GM18520 (cell line): ENCODE results near the gene SLC25A27.

Experiments
- ATAC-seq: cut with Tn5 transposase; IDR thresholded peaks from one replicate; pipeline ENCODE4 v1.9.1; 2021; ENCODE audit not compliant: unreplicated experiment

The SLC25A27 gene

DNA sequence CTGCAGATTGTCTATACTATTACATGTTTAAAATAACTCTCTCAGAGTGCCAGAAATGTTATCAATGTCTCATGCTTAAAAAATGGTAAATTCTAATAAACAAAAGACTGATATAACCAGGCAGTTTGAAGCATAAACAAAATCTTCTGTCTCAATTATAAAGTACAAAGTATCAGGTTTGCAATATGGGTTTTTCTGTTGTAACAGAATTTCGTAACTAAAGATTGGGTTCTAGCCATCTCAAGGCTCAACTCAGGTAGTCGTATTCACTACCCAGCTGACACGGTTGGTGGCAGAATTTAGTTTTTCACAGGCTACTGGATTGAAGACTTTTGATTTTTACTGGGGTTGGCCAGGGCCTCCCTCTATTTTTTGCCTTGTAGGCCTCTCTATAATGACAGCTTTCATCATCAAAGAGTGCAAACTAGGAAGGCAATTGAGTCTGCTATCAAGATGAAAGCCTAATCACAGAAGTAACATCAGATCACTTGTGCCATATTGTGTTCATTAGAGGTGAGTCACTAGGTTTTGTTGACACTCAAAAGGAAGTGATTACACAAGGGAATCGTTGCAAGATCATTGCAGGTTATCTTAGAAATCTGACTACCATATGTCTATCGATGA, 3.8 kb upstream of the SLC25A27 start:
- ATAC-seq, result no peak

DNA sequence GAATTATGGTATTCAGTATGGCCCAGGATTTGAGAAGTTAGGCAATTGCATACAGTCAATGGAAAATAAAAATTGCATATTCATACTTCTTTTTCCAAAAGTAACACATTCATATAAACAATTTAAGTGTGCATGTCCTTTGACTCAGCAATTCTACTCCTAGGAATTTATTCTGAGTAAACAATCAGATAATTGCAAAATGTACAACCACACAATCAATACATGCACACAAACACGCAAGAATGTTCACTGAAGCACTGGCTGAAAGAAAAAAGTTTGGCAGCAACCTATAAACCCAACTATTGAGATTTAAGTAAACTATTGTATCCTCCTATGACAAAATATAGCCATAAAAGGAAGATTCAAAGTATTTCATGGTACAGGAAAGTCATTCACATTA, 1.8 kb upstream of the SLC25A27 start:
- no peak for ATAC-seq

DNA sequence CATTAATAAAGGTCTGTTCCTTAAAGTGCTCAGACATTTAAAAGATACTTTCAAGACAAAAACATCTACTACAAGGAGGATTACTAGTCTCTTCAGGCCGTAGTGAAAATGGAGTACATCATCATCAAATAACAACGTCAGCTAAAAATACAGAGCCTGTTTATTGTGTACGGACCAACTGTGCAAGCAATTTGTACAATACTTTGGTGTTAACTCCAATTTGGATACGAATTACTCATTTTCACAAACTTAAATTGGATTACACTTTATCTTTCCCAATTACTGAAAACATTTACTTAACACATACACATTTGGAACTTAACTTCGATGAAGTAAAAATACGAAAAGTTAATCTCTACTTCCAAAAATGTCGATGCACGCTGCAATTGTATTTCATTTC, 959 bp upstream of the SLC25A27 start:
- ATAC-seq, result no peak

DNA sequence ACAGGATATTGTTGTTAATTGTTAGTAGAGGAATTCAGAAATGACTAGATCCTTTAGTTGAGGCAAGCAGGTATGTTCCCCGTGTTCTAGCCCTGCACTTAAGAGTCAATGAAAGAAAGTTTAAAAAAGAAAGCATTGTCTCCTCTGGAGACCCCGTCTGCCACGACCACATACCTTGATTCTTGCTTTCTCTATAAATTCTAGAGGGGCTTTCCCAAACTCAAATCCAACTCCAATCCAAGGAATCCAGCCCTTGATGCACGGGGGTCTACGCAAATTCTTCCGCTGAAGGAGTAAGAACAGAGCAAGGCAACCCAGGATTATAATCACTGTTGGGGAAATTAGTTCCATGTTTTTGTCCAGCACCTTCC, 558 bp upstream of the SLC25A27 start:
- no peak for ATAC-seq

DNA sequence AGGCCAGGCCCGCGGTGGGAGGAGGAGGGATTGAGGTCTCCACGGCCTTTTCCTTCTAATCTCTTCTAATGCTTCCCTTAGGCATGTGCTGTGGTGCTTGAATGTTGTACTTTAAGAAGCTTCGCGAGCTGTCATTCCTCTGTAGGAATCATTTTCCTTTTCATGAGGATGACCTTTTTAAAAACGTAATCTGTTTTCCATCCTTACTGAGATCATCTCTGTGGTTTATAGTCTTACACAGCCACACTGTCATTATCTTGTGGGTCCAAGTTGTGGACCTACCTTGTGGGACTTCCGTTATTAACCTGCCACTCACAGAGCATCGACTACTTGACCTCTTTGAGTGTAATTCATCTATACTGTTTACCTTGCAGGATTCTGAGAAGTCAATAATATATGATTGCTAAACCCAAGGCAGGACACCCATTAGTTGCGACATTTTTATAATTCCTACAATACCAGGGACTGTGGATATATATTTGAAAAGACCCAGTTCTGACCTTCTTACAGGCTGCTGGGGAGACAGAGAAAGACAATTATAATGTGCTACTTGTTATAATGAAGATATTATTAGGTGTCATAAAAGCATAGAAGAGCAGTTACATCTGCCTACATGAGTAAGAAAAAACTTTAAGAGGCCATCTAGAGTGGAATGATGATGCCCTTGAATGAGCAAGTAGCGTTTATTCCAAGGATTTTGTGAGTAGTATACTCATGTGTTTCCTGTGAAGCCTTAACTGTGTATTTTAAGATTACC, 842 bp downstream of the SLC25A27 start:
- ATAC-seq, result no peak

DNA sequence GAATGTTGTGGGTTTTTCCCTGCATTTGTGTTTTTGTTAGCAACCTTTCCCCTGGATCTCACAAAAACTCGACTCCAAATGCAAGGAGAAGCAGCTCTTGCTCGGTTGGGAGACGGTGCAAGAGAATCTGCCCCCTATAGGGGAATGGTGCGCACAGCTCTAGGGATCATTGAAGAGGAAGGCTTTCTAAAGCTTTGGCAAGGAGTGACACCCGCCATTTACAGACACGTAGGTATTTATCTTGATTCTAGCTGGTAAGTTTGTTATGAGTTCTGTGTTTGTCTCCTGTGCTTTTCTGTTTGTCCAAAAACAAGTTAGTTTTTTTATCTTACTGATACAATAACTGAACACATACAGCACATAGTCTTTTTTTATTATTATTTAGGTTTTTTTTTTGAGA, 3.0 kb downstream of the SLC25A27 start:
- ATAC-seq, result no peak

DNA sequence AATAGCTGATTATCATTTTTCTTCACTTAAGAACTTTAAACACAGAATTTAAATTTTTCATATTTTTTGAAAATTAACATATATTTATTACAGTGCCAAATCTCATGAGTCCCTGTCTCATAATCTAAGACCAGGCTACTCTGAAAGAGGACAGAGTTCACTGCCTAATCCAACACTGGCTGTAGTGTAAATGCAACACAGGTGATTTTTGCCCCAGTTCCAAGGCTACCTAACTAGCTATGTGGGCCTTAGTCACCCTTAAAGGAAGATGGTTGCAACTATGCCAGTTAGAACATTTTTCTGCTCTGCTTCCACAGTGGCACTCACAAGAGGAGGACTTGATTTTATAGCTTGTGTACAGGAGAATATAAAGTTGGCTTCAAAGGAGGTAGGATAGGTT, 4.9 kb downstream of the SLC25A27 start:
- ATAC-seq, result no peak

DNA sequence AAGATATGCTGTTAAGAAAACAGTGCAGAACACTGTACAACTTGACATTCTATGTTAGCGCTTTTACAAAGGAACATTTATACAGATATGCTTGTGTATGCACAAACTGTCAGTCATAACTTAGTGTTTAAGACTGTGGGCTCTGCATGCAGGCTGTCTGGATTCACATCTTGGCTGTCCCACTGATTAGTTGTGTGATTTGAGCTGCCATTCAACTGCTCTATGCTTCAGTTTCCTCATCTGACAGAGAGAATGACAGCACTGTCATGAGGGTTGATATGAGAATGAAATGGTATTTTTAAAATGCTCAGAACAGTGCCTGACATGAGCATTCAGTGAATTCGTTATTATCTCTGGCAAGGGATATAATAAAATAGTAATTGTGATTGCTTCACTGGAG, 8.7 kb downstream of the SLC25A27 start:
- ATAC-seq, result no peak

DNA sequence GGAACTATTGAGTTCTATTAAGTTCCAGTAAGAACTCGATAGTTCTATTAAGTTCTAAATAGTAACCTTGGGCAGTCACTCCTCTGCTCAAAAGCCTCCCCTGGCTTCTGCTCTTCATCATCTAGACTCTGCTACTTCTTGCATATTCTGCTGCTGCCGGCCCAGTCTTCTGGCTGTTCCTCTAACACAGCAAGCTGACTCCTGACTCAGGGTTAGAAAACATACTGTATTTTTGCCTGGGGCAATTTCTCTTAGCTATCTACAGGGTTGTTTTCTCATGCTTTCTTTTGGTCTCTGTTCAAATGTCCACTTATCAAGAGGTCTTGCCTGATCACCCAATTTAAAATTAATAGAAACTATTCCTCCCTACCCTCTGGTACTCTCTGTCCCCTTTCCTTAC, 14.6 kb downstream of the SLC25A27 start:
- ATAC-seq, result no peak

DNA sequence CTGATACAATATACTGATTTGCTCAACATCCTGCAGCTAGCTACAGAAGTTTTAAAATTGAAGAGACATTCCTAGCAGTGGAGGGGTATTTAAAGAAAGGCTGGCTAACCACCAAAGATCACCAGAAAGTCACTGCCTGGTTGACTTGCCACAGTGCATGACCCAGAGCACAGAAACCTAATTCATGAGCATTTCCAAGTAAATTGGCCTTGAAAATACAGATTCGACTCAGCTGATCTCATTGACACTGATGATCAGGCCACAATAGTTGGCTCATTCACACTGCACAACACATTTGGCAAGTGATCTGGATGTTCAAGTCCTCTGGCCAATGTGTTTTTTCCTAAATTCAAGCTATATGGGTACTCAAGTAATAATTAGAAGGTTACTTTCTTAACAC, 21.6 kb downstream of the SLC25A27 start:
- ATAC-seq, result no peak

DNA sequence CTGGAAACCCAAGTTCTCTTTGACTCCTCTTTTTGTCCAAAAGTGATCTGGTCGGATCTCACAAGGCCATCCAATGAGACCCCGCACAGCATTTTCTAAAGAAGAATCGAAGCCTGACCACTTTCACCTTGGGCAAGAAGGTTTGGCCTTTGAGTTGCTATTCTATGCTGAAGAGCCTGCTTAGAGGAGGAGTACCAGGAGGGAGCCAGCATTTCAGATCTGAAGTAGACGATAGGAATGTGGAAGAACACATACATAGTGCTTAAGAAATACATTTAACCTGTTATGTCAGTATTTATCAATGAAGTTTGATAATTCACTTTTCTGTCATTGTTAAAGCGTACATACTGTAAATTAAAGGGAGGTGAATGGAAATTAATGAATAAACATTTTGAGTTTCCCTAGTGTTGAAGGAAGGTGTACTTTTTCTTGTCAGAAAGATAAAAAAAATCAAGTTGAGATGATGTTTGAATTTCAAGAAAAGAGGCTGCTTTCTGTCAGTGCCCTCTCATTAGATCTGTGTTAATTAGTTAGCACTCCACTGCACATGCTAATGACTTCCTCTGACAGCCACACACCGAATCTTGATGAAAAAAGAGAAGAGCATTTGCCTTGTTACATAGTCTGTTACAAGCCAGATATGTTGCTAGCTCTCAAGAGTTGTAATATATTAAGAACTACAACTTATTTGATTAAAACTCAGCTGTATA, 24.0 kb downstream of the SLC25A27 start:
- no peak for ATAC-seq

DNA sequence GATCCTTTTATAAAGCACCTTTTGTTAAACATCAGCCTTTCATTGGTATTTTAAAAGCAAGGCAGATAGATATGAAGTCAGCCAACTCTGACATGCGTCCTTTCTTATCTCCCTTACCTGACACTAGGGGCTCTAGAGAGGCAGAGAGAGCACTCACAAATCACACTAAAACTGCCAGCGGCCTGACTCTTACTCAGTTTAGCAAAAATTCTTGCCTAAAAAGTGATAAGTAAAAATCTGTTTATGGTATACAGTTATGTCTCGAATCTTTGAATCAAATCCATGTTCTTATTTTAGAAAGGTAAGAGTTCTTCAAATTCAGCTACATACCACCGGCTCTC, 24.5 kb downstream of the SLC25A27 start:
- ATAC-seq, result no peak

DNA sequence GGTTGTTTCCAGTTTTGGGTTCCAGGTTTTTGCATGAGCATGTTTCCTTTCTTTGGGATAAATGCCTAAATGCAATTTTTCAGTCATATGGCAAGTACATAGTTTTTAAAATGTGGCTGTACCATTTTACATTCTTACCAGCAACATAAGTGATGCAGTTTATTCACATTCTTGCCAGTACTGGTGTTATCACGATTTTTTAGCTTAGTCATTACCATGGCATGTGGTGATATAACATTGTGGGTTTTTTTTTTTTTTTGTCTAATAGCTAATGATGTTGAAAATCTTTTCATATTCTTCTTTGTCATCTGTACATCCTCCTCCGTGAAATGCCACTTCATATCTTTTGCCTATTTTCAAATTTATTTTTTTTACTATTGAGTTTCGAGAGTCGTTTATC, 32.0 kb downstream of the SLC25A27 start:
- ATAC-seq, result no peak

DNA sequence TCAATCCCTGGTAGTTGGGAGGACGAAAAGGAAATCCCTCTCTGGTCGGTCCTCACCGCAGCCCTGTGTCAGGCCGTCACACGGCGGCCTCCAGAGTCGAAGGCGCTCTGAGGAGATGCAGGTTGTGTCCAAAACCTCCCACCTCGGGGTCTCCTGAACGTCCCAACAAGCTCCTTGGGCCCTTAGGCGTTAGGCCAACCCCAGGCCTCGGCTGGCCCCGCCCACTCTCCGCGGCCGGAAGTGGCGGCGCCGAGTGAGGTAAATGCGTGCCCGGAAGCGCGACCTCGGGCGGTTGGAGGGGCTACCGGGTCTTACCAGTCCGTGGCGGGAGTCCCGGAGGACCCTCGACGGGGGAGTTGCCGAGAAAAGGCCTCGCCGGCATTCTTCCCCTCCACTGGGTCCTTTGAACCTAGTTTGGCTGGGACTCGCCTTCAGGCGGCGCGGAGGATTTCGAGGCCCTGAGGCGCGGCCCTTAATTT, 34.9 kb downstream of the SLC25A27 start, which contains the start of gene TDRD6:
Gene TDRD6, plus strand, starts transcription at position 267 of the 479 bp plus-strand sequence. CDS start 244 bp downstream, outside the sequence.
- no peak for ATAC-seq

DNA sequence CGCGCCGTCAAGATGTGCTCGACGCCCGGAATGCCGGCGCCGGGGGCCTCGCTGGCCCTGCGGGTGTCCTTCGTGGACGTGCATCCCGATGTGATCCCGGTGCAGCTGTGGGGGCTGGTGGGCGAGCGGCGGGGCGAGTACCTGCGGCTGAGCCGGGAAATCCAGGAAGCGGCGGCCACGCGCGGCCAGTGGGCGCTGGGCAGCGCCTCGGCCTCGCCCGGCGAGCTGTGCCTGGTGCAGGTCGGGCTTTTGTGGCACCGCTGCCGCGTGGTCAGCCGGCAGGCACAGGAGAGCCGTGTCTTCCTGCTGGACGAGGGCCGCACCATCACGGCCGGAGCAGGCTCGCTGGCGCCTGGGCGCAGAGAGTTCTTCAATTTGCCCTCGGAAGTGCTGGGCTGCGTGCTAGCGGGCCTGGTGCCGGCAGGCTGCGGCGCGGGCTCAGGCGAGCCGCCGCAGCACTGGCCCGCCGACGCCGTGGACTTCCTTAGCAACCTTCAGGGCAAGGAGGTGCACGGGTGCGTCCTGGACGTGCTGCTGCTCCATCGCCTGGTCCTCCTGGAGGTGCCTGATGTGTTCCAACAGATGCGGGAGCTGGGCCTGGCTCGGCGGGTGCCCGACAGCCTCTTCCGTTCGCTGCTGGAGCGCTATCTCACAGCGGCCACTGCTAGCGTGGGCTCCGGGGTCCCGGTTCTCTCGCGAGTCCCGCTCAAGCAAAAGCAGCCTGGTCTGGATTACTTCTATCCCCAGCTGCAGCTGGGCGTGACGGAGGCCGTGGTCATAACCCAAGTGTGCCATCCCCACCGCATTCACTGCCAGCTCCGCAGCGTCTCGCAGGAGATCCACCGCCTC, 35.6 kb downstream of the SLC25A27 start:
- ATAC-seq, result no peak

DNA sequence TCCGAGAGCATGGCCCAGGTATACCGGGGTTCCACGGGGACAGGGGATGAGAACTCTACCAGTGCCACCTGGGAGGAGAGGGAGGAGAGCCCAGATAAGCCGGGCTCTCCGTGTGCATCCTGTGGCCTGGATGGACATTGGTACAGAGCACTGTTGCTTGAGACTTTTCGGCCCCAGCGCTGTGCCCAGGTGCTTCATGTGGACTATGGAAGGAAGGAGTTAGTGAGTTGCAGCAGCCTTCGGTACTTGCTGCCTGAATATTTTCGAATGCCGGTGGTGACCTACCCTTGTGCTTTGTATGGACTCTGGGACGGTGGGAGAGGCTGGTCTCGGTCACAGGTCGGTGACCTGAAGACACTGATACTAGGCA, 36.2 kb downstream of the SLC25A27 start:
- no peak for ATAC-seq

DNA sequence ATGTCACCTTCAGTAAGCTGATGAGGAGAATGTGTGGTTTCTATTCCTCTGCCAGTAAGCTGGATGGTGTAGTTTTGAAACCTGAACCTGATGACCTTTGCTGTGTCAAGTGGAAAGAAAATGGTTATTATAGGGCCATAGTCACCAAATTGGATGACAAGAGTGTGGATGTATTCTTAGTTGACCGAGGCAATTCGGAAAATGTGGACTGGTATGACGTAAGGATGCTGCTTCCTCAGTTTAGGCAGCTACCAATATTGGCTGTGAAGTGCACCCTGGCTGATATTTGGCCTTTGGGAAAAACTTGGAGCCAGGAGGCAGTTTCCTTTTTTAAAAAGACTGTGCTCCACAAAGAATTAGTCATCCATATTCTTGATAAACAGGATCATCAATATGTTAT, 36.9 kb downstream of the SLC25A27 start:
- ATAC-seq, result no peak

DNA sequence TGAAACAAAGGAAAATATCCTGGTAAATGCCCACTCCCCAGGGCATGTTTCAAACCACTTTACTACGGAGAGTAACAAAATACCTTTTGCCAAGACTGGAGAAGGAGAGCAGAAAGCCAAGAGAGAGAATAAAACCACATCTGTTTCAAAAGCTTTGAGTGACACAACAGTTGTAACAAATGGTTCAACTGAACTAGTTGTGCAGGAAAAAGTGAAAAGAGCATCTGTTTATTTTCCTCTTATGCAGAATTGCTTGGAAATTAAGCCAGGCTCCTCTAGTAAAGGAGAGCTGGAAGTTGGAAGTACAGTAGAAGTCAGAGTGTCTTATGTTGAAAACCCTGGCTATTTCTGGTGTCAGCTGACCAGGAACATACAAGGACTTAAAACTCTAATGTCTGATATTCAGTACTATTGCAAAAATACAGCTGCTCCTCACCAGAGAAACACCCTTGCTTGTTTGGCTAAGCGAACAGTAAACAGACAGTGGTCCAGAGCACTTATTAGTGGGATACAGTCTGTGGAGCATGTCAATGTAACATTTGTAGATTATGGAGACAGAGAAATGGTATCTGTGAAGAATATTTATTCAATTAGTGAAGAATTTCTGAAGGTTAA, 37.5 kb downstream of the SLC25A27 start:
- no peak for ATAC-seq

DNA sequence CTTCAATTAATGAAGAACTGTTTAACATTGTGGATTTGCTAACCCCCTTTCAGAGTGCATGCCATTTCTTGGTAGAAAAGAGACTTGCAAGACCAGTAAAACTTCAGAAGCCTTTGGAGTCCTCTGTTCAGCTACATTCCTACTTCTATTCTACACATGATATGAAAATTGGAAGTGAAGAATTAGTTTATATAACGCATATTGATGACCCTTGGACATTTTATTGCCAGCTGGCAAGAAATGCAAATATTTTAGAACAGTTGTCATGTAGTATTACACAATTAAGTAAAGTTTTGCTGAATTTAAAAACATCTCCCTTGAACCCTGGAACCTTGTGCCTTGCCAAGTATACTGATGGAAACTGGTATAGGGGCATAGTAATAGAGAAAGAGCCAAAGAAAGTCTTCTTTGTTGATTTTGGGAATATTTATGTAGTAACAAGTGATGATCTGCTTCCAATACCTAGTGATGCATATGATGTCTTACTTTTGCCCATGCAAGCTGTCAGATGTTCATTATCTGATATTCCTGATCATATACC, 38.2 kb downstream of the SLC25A27 start:
- ATAC-seq, result no peak

DNA sequence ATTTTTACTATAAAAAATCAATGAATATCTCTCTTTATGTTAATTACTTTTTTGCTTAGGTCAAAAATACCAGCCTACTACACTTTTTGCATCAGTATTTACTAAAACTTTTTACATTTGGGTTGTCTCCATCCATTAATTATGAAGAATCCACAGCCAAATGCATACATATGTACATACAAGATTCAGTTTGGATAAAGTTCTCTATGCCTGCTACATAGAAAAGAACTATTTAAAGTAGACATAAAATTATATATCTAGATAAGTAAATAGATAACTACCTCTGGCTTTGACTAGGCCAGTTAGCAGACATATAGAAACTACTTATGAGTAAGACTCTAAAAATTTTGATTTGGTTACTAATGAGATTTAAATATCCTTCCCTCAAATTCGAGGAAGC, 47.2 kb downstream of the SLC25A27 start:
- no peak for ATAC-seq

DNA sequence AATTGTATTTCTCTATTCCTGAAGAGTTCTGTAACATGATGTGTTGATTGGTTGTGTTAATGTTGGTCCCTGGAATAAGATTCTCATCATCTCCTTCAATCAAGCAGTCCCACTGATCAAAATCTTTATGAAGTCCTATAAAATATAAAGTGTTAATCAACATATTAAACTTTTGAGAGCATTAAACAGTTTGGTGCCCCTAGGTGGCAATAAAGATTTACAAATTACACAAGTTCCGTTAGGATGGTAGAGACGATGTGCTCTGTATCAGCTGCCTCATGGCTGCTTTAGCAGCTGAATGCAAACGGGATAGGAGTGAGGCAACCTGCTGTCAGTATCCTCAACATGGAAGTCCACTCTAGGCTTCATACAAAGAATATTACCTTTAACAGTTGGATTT, 51.8 kb downstream of the SLC25A27 start:
- ATAC-seq, result no peak
